NCI-H748 treated with DMSO at 0.1 percent for 48 hours (cell line): ENCODE results near the gene CAPNS2.

ENCODE experiments used
- DNase-seq: peaks from one replicate; lab custom pipeline; 2025; lab: John Stamatoyannopoulos, UW

Gene CAPNS2

DNA sequence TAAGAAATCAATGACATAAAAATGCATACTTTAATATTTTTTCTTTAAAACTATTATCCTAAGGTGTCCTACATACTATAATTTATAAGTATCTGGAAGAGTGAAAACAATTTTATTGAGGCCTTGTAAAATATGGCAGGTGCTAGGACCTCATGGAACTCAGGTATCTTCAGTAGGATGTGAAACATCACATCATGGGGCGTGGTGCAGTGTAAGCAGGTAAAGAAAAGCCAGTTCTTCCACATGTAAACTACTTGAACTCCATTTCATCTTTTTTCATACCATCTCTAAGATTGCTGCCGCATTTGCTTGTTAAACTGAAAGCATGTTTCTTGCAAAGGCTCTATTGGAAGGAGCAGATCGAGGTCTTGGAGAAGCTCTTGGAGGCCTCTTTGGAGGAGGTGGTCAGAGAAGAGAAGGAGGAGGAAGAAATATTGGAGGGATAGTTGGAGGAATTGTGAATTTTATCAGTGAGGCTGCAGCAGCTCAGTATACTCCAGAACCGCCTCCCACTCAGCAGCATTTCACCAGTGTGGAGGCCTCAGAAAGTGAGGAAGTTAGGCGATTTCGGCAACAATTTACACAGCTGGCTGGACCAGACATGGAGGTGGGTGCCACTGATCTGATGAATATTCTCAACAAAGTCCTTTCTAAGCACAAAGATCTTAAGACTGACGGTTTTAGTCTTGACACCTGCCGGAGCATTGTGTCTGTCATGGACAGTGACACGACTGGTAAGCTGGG lies at the start of gene CAPNS2:
TSS of gene CAPNS2 (plus strand) at position 253 of the 744 bp plus-strand sequence. CDS start at position 326, 73 bp downstream.
- DNase-seq: no peak

DNA sequence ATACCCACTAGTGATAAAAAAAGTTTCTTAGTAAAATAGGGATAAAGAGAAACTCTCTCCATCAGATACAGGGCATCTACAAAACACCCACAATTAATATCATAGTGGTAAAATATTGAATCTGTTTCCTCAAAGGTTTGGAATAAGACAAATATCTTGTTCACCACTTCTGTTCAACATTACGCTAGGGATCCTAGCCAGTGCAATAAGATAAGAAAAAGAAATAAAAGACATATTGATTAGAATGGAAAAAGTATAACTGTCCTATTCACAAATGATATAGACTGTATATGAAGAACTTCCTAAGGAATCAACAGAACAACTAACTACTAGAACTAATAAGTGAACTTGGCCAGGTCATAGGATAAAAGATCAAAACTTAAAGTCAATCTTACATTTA lies 44.7 kb upstream of the CAPNS2 start:
- no peak for DNase-seq

DNA sequence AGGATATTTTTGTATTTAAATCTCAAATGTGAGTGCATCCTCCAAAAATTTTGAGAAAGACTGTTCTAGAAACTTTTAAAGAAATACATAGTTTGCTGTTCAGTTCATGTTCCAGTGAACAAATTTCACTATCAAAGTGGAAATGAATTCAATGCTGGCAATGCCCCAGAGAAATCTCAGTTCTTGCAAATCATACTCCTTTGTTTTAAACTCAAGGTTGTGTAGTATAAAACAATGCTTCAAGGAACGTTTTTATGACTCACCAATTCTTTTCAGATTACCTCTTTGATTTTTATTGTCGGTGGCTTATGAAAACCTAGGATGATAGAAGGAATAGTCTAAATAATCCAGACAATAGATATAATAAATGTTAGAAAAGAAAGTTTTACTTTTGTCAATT lies 40.0 kb upstream of the CAPNS2 start:
- DNase-seq: no peak

DNA sequence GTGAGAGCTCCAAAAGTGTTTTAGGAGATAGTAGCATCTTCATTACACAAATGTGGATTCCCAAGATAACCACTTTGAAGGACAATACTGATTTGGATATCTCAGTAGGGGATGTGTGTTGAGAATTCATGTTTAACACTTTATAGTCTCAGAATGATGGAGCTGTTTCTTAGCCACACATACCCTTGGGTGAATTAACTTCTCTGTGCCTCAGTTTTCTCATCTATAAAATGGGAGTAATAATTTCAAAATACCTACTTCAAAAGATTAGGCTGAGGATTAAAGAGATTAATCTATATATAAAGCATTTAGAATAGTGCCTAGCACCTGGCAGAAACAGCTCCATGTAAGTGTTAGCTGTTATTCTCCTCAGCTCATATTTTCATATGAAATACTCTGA lies 38.6 kb upstream of the CAPNS2 start:
- DNase-seq: no peak

DNA sequence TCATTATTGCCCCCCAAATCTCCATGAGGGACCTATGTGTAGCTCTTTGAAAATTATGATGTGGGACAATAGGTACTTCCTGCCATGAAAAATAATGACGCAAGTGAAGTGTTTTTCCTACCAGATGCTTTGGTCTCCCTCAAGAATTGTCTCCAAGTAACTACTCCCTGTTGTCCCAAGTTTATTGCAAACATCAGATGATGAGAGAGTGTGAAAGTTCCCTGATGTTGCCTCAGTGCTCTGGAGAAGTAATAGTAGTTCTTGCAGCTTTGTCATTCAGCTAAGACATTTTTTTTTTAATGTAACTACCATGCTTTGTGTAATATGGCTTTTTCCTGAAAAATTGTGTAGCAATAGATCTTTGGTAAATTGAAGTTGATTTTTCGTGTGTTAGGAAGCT lies 37.5 kb upstream of the CAPNS2 start:
- DNase-seq: no peak

DNA sequence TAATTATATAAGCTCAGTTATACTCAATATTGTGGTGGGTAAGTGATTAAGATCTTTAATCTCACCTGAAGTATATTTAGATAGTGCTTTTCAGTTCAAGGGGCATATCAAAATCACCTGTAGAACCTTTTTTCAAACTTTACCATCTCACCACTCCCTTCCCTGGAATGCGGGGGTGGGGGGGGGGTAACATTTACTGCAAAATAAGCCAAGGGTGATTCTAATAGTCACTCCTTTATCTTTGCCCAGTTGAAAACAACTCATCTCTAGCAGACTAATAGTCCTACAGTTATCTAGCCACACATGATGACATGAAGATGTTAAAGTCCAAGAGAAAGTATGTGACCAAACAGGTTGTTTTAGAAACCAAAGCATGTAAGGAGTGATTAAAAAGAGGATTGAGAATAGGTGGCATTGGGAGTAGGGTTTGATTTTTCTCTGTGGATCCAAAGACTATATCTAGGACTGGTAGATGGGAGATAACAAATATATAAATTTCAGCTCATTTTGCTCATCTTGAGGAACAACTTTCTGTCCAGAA lies 36.1 kb upstream of the CAPNS2 start:
- DNase-seq: no peak

DNA sequence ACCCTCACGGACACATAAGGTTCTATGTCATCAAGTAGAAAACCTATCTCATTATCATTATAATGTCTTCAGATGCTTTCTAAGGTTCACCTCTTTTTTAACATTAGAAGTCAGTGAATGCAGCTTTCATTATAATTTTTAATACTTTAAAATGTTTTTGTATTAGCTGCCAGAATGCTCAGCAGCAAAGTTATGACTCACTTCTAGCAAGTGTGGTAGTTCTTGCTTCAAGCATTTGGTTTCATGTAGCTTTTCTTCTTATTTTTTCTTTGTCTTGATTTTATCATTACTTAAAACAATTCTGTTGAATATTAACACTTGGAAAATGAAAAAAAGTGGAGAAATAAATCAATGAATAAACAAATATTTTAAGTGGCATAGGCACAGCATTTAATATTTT lies 34.3 kb upstream of the CAPNS2 start:
- no peak for DNase-seq

DNA sequence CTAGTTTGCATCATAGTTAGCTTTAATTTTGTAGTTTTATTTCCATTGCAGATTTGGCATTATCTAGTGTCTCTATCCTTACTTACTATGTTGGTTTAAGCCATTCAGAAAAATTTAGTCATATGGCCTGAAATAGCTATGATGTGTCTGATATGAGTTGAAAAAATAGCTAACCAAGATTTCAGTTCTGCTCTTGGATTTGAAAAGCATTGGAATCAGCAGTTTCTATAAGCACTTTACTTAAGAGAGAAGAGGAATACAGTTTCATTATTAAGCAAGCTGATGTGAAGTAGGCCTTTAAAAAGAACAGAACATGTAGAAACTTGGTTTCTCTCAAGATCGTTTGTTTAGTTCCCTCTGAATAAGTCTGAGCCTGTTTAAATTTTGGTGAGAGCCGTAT lies 31.7 kb upstream of the CAPNS2 start:
- no peak for DNase-seq

DNA sequence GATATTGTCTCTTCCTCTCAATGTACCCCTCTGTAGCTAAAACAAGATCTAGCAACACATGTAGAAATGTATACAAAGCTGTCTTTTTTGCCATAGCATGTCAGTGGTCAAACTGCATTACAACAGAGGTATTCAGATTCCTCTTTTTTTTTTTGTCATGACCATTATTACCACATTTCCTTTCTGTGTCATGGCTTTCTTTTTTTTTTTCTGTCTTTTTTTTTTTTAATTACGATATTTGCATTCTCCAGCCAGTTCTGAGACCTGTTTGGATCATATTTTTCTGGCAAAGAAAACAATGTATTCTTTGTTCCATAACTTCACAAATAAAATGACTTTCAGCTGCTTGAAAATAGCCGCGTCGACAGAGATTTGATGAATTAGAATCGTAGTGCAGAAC lies 27.4 kb upstream of the CAPNS2 start:
- DNase-seq: no peak

DNA sequence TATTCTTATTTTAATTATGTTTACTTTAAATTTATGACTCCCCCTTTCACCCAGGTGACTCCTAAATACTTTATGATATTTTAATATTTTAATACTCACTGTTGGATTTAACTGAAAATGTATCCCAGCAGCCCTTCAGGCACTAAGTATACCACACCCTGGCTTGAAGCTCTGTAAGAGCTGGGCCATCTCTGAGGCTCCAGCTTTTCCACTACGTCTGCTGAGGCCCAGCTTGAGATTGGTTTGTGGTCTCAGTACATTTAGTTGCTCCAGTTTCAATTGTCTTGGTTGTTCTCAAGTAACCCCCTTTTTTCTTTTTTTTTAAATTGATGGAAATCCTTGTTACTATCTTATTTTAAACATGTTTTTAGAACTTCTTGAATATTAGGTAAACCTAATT lies 27.0 kb upstream of the CAPNS2 start:
- no peak for DNase-seq

DNA sequence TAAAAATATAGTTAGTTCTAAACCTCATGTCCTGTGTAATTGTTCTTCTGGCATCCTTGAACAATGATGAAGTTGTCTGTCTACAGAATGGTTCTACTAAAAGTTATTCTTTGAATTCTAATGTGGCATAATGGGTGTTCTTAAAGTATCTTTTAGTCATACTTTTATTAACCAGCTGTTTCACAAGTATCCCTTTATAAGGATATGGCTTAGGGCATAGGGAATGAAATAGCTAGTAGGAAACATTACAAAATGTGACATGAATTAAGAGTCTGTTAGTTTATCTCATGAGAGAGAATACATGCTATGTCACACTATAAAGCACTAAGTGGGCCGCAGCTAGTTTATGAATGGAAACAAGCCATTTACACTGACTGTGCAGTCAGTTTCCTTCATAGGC lies 26.3 kb upstream of the CAPNS2 start:
- DNase-seq: no peak

DNA sequence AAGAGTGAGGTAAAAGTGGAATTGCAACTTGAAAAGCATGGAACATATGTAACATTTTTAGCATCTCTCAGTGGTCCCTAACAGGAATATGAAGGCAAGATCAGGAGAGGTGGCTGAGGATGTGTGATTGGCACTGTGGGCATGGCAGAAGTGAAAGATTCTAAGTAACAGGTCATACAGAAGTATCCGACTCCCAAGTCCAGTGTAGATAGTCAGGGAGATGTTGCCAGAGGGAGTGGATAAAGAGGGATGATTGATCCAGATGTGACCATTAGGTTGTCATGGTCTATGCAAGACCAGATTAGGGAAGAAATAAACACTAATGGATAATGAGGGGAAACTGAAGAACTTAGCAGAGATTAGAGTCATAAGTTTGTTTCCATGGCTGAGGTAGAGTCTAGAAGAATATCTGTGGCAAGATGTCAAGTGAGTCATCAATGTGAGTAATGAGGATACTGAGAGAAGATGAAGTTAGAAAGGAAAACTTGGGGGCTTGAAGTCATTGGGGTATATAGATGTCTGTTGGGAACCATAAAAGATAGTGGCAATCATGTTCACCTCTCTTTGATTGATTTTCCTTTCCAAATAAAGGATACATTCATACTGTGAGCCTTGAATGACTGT lies 23.9 kb upstream of the CAPNS2 start:
- no peak for DNase-seq

DNA sequence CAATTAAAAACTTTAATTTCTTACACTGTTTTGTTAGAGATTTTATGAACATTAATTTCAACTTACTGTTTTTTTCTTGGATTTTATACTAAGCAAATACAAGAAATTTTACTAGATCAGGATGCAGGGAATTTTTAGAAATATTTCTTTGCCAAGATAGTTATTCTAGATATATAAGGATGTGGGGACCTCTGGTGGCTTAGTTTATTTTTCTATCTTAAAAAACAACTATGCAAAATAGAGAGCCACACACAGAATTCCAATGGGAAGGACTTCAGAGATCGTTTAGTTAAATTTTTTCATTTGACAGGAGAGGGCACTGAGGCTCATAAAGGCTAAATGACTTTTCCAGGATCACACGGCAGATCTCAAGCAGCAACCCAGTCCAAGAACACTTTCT lies 23.0 kb upstream of the CAPNS2 start:
- no peak for DNase-seq

DNA sequence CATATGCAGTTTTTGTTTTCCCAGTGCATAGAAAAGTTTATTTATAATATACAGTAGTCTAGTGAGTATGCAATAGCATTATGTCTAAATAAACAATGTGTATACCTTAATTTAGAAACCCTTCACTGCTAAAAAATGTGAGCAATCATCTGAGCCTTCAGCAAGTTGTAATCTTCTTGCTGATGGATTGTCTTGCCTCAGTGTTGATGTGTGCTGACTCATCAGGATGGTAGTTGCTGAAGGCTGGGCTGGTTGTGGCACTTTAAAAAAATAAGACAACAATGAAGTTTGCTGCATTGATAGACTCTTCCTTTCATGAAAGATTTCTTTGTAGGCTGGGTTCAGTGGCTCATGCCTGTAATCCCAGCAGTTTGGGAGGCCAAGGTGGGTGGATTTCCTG lies 13.9 kb upstream of the CAPNS2 start:
- no peak for DNase-seq

DNA sequence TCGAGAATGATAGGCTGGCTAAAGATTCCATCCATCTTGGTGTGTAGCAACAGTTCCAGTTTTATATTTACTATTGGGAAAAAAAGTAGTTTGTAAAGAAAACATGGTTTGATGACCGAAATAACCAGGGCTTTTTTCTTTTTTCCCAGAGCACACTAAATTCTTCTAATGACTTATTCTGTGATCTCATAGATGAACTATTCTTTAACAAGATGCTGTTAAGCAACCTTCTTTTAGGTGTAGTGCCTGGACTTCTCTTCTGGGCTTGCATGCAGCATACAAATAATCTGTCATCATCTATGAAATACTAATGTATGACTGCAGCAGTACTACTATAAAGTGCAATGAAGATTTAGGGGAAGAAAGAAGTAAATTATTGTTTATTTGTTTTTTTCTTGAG lies 11.0 kb upstream of the CAPNS2 start:
- no peak for DNase-seq

DNA sequence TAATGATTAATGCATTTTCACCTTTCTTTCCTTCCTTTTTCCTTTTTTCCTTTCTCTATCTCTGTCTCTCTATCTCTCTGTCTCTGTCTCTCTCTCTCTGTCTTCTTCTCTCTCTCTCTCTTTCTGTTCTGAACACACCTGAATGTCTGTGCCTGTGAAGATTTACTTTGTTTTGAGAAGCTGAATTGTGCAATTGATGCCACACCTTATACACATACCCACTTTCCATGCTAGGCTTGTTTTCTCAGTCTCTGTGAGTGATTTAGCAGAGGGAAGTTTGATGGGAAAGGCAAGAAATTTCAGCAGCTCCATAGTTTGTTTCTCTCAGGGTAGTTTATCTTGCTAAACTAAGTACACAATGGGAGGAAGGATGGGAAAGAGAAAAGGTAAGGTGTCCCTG lies 9.3 kb upstream of the CAPNS2 start:
- DNase-seq: no peak

DNA sequence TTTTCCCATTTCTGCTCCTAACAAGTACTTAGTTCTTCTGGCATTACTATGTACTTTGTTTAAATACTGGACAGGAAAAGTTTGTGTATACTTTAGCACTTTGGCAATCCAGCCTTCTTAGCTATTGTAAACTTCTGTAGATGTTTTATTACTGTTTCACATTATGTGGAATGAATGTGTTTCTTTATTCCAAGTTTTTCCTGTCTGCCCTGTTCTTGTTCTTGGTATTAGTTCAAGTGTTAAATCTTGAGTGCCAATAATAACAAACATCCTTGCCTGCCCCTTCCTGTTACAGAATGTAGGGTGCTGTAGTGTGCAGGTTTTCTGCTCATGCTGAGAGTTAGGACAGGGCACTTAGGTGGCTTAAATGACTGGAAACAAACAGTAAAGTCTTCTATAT lies 7.3 kb upstream of the CAPNS2 start:
- no peak for DNase-seq

DNA sequence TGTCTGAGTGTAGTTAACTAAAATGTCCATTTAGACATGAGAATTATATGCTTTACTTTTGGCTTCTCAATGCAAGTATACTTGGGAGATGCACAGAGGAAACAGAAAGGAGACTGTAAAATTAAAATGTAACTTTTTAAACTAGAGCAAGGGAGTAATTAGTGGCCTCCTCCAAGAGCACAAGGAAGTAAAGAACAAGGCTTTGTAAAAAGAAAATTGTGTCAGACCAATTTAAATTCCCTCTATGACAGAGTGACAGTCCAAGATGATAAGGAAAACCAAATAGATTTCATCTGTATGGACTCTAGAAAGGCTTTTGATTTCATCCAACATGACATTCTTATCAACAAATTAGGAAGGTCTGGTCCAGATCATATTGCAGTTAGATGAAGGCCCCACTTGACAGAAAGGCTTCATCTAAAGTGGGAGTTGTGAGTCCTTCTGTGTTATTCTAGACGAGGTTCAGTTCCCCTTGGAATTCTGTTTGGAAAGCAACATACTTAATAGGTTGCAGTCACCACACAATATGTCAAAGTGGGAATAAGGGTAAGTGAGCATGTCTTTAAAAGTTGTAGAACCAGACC lies 6.5 kb upstream of the CAPNS2 start:
- no peak for DNase-seq

DNA sequence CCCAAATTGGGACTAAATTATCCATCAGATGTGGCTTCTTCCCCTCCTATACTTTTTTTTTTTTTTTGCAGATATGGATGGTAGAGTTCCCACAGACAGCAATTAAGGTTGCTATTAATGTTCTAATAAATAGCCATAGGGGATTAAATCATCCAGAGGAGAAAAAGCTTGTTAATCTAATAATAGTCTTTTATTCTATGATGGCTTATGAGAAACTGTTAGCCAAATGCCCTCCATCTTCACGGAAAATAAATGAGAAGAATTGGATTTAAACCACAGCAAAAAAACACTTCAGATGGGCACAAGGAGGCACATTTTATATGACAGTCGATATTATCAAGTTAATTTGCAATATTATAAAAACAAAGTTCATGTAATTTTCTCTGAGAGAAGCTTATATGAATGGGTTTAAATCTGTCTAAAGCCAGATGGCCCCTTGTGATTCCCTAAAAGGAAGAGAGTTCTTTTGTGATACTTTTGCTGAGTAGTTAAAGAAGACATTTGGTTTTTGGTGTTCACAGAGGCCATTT lies 5.1 kb upstream of the CAPNS2 start:
- DNase-seq: no peak

DNA sequence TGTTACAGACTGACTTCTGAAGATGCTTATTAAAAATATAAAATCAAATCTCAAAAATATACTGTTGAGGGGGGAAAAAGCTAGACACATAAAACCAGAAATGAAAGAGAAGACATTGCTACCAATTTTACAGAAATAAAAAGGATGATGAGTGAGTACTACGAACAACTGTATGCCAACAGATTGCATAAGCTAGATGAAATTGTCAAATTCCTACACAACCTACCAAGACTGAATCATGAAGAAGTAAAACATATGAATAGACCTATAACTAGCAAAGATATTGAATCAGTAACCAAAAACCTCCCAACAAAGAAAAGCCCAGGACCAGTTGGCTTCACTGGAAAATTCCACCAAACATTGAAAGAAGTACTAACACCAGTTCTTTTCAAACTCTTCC lies 3.5 kb upstream of the CAPNS2 start:
- DNase-seq: no peak

DNA sequence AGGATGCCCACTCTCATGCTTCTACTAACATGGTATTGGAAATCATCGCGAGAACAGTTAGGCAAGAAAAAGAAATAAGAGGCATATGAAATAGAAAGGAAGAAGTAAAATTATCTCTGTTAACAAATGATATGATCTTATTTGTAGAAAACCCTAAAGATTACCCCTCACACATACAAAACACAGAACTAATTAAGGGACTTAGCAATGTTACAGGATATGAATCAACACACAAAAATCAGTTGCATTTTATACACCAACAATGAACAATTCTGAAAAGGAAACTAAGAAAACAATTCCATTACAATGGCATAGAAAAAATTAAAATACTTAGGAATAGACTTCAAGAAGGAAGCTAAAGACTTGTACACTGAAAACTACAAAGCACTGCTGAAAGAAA lies 2.7 kb upstream of the CAPNS2 start:
- no peak for DNase-seq

DNA sequence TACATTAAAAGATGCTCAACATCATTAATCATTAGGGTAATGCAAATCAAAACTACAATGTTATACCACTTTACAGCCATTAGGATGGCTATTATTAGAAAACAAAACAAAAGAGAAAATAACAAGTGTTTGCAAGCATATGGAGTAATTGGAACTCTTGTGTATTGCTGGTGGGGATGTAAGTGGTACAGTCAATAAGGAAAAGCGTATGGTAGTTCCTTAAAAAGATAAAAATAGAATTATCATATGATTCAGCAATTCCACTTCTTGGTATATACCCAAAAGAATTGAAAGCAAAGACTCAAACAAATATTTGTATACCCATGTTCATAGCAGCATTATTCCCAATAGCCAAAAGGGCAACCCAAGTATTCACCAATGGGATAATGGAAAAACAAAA lies 1.4 kb upstream of the CAPNS2 start:
- DNase-seq: no peak

DNA sequence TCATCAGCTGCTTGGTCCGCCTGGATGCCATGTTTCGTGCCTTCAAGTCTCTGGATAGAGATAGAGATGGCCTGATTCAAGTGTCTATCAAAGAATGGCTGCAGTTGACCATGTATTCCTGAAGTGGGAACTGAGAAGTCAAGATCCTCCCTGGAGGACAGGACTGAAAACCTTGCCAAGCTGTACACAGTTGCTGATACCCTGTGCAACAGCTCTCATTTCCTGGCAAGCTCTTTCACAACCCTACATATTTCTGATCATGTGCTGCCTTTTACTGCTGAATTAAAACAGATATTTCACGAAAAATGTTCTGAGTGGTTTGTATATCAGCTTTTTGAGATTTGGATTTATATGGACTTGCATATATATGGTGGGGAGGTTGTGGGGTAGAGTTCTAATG lies 898 bp downstream of the CAPNS2 start:
- no peak for DNase-seq
